PC-3 (cell line): ENCODE results near the gene CHST5. TPM values are rescaled to one million over a fixed set of nuclear protein-coding genes. Genes with fewer than 3 reads are reported as not detected.

Source experiments
- ATAC-seq: fragments of 200-7000 bp; cut with Tn5 transposase; 2 replicates; pipeline ENCODE4 v1.9.1; 2020; ENCODE audit warnings: mild to moderate bottlenecking, moderate library complexity
- BruUV-seq: library from RNA; stranded (reverse); fragments of 400-500 nt; replicated peaks from 2 replicates; lab custom pipeline; 2021; lab: Mats Ljungman, UMichigan
- CTCF ChIA-PET: fragments of 300-600 bp; sonication (Branson Sonifier 250); formaldehyde crosslinking; loops from one replicate; lab custom pipeline; 2022; ENCODE audit warnings: antibody characterized with exemption; lab: Charles Lee
- POLR2A ChIA-PET: fragments of 300-600 bp; sonication (Branson Sonifier 250); formaldehyde crosslinking; loops from one replicate; lab custom pipeline; 2022; ENCODE audit warnings: antibody characterized with exemption; ENCODE audit not compliant: unreplicated experiment; lab: Charles Lee
- DNase-seq: peaks from one replicate; pipeline ENCODE4 v3.0.0-alpha.2; 2015
- H2AFZ ChIP-seq: fragments of 300-600 bp; sonication (generic); 2 replicates; pipeline ENCODE4 v1.6.0; 2016; ENCODE audit warnings: antibody characterized with exemption, low read length
- H3F3A ChIP-seq: fragments of 300-600 bp; sonication (generic); one replicate; pipeline ENCODE4 v1.6.0; 2017; ENCODE audit warnings: antibody characterized with exemption, low read length, control low read depth, mild to moderate bottlenecking; ENCODE audit not compliant: unreplicated experiment
- H3K27ac ChIP-seq: fragments of 300-600 bp; sonication (generic); 2 replicates; pipeline ENCODE4 v1.5.1; 2016; ENCODE audit warnings: mild to moderate bottlenecking, low read length
- H3K27me3 ChIP-seq: fragments of 300-600 bp; sonication (generic); 2 replicates; pipeline ENCODE4 v1.6.1; 2016; ENCODE audit warnings: low read length, mixed read lengths
- H3K36me3 ChIP-seq: fragments of 300-600 bp; sonication (generic); 2 replicates; pipeline ENCODE4 v1.6.1; 2016; ENCODE audit warnings: low read depth, mixed run types, low read length, mixed read lengths
- H3K4me1 ChIP-seq: fragments of 300-600 bp; sonication (generic); 2 replicates; pipeline ENCODE4 v1.5.1; 2016; ENCODE audit warnings: low read length; ENCODE audit not compliant: insufficient read depth
- H3K4me2 ChIP-seq: fragments of 300-600 bp; sonication (generic); 2 replicates; pipeline ENCODE4 v1.6.0; 2016; ENCODE audit warnings: low read length
- H3K4me3 ChIP-seq: fragments of 300-600 bp; sonication (generic); 2 replicates; pipeline ENCODE4 v1.5.1; 2016; ENCODE audit warnings: mild to moderate bottlenecking, low read length, mixed read lengths
- H3K79me2 ChIP-seq: fragments of 300-600 bp; sonication (generic); 2 replicates; pipeline ENCODE4 v1.6.1; 2017; ENCODE audit warnings: low read length, mixed read lengths
- H3K9ac ChIP-seq: fragments of 300-600 bp; sonication (generic); 2 replicates; pipeline ENCODE4 v1.6.0; 2016; ENCODE audit warnings: mild to moderate bottlenecking, low read length
- H3K9me2 ChIP-seq: fragments of 300-600 bp; sonication (generic); replicated peaks from 2 replicates; pipeline ENCODE4 v1.6.1; 2016; ENCODE audit warnings: mixed run types, low read length, mixed read lengths
- H3K9me3 ChIP-seq: fragments of 300-600 bp; sonication (generic); 2 replicates; pipeline ENCODE4 v1.6.1; 2016; ENCODE audit warnings: low read length, mixed read lengths
- H4K20me1 ChIP-seq: fragments of 300-600 bp; sonication (generic); 2 replicates; pipeline ENCODE4 v1.6.1; 2016; ENCODE audit warnings: low read length, mixed read lengths
- EZH2 ChIP-seq: fragments of 300-600 bp; sonication (generic); IDR thresholded peaks from one replicate; pipeline ENCODE4 v1.6.1; 2017; ENCODE audit warnings: antibody characterized with exemption, mild to moderate bottlenecking, low read length; ENCODE audit not compliant: unreplicated experiment
- EZH2phosphoT487 ChIP-seq: fragments of 300-600 bp; sonication (generic); IDR thresholded peaks from 2 replicates; pipeline ENCODE4 v1.6.1; 2018; ENCODE audit warnings: mild to moderate bottlenecking, antibody characterized with exemption, low read length, borderline replicate concordance
- intact Hi-C: fragments of 100-400 bp; cut with micrococcal nuclease; formaldehyde crosslinking; loops from 2 replicates; pipeline ENCODE4 v1.9.0; 2023
- total RNA-seq: library from RNA; depleted of rRNA; stranded (reverse); fragments of >200 nt; gene quantifications from 2 replicates; pipeline ENCODE4 v1.2.3, GENCODE V29; 2014
- TF ChIP-seq, protein P1 (sequence below): fragments of 300-600 bp; sonication (generic); conservative IDR thresholded peaks from 2 replicates; pipeline ENCODE4 v1.5.1; 2017; ENCODE audit warnings: antibody characterized with exemption, low read depth, mild to moderate bottlenecking, low read length

Gene CHST5
- total RNA-seq, 1 experiment from 2014 or later: 0.29 TPM

DNA sequence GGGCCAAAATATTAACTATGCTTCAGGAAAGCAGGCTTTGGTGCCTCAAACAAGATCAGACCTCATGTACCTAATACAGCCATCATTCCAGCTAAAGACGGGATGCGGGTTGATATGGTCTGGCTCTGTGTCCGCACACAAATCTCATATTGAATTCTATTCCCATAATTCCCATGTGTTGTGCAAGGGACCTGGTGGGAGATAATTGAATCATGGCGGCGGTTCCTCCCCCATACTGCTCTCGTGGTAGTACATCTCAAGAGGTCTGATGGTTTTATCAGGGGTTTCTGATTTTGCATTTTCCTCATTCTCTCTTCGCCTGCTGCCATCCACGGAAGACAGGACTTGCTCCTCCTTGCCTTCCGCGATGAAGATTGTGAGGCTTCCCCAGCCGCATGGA is 21.6 kb downstream of the CHST5 start:
- CTCF ChIA-PET: no interaction called here
- H3K9me3 ChIP-seq: no peaks in the 10 kb centered on the region
- H3K4me1 ChIP-seq: 0 out of 2 replicates have a peak, but pooled peaks cover 5% of the 10 kb centered on the region
- no peaks in the 10 kb centered on the region for H3F3A ChIP-seq
- no peak overlapping the region for H2AFZ ChIP-seq
- intact Hi-C loops: no loop called here
- no peaks in the 10 kb centered on the region for H3K27me3 ChIP-seq
- BruUV-seq: no TSS peak
- POLR2A ChIA-PET: no interaction called here
- H3K9ac ChIP-seq: no peak overlapping the region
- no peak overlapping the region for H3K4me3 ChIP-seq
- no peaks in the 10 kb centered on the region for H4K20me1 ChIP-seq
- H3K9me2 ChIP-seq: no peaks in the 10 kb centered on the region
- no peaks in the 10 kb centered on the region for H3K36me3 ChIP-seq
- no peak overlapping the region for H3K27ac ChIP-seq
- H3K79me2 ChIP-seq: no peaks in the 10 kb centered on the region
- TF ChIP-seq EZH2 (no peak), EZH2phosphoT487 (no peak)
- TF ChIP-seq, protein P1, sequence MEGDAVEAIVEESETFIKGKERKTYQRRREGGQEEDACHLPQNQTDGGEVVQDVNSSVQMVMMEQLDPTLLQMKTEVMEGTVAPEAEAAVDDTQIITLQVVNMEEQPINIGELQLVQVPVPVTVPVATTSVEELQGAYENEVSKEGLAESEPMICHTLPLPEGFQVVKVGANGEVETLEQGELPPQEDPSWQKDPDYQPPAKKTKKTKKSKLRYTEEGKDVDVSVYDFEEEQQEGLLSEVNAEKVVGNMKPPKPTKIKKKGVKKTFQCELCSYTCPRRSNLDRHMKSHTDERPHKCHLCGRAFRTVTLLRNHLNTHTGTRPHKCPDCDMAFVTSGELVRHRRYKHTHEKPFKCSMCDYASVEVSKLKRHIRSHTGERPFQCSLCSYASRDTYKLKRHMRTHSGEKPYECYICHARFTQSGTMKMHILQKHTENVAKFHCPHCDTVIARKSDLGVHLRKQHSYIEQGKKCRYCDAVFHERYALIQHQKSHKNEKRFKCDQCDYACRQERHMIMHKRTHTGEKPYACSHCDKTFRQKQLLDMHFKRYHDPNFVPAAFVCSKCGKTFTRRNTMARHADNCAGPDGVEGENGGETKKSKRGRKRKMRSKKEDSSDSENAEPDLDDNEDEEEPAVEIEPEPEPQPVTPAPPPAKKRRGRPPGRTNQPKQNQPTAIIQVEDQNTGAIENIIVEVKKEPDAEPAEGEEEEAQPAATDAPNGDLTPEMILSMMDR: no peak
- ATAC-seq (no peak), DNase-seq (no peak)
- H3K4me2 ChIP-seq: no peak overlapping the region

DNA sequence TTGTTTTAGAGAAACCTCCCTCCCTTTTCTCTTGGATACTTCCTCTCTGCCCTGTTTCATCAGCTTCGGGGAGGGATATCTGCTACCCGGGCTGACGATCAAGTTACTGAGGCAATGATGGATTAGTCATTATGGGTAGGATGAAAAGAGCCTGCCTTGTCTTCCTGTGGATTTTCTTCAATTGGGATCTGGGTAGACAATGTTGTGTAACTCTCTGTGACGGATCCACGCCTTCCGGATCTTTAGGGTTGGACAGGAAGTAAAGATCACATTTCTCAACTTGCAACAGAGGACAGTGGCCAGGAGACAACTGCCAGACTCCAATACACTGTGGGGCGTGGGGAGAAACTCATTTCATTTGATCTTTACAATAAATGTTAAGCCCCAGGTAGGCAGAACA is 29.3 kb downstream of the CHST5 start:
- BruUV-seq: no TSS peak
- Histone ChIP-seq H2AFZ (peak overlapping the region; percentile 65), H3K27me3 (no peaks in the 10 kb centered on the region), H3K9ac (no peak overlapping the region), H3K36me3 (no peaks in the 10 kb centered on the region), H3F3A (no peaks in the 10 kb centered on the region), H3K4me3 (no peak overlapping the region), H3K9me2 (no peaks in the 10 kb centered on the region), H3K27ac (peak overlapping the region; percentile 77), H3K79me2 (no peaks in the 10 kb centered on the region), H3K9me3 (no peaks in the 10 kb centered on the region), H3K4me2 (peak overlapping the region; percentile 62), H3K4me1 (peaks cover 25% of the 10 kb centered on the region), H4K20me1 (no peaks in the 10 kb centered on the region)
- TF ChIP-seq, protein P1: no peak
- TF ChIP-seq EZH2 (no peak), EZH2phosphoT487 (no peak)
- intact Hi-C loops: no loop called here
- ChIA-PET CTCF (interaction anchor here (0.7 kb wide), 1 partner anchor 10 kb away, joined by 6 read pairs; no protein-coding TSS in a partner anchor), POLR2A (no interaction called here)
- peak; percentile 89 for DNase-seq
- ATAC-seq: peak; percentile 89

DNA sequence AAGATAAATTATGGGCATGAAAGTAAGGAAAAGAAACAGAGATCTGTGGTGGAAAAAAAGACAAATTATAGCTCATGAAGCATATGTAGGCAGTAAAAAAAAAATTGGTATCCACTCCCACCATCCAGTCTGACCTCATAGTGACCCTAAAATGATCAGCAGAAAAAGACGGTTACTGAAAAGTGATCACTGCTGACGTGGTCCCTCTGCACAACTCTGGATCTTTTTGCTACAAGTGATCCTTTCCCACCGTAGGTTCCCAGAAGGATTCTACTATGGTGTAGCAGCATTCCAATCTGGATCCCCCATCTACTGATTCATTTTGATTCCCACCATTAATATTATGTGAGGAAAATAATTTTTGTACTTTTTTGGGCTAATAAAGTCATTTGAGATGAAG is 29.8 kb downstream of the CHST5 start:
- H3F3A ChIP-seq: no peaks in the 10 kb centered on the region
- H3K9me2 ChIP-seq: no peaks in the 10 kb centered on the region
- no peak for ATAC-seq
- TF ChIP-seq, protein P1: no peak
- TF ChIP-seq EZH2phosphoT487 (no peak), EZH2 (no peak)
- H3K36me3 ChIP-seq: no peaks in the 10 kb centered on the region
- TSS peak; percentile 55 for BruUV-seq
- POLR2A ChIA-PET: no interaction called here
- no peaks in the 10 kb centered on the region for H4K20me1 ChIP-seq
- no peaks in the 10 kb centered on the region for H3K79me2 ChIP-seq
- H3K27me3 ChIP-seq: no peaks in the 10 kb centered on the region
- H3K4me3 ChIP-seq: no peak overlapping the region
- intact Hi-C loops: no loop called here
- peak overlapping the region; percentile 57 for H3K27ac ChIP-seq
- DNase-seq: no peak
- 0 out of 2 replicates have a peak overlapping the region, but pooled peaks have one; percentile 6 for H3K4me2 ChIP-seq
- no peak overlapping the region for H3K9ac ChIP-seq
- peaks cover 25% of the 10 kb centered on the region for H3K4me1 ChIP-seq
- no peak overlapping the region for H2AFZ ChIP-seq
- CTCF ChIA-PET: interaction anchor here (0.7 kb wide), 1 partner anchor 11 kb away, joined by 6 read pairs; no protein-coding TSS in a partner anchor
- H3K9me3 ChIP-seq: no peaks in the 10 kb centered on the region
